Endothelial cell of umbilical vein (primary cell): ENCODE data around the gene SEC11A. TPM values are rescaled to one million over a fixed set of nuclear protein-coding genes. Genes with fewer than 3 reads are reported as not detected.

Experiments
- BruUV-seq: library from RNA; stranded (reverse); fragments of 400-500 nt; replicated peaks from 2 replicates; lab custom pipeline; 2021; lab: Mats Ljungman, UMichigan
- CTCF ChIA-PET: fragments of 300-600, 350-600 bp; sonication (Branson Sonifier 250); formaldehyde crosslinking; loops from one replicate; lab custom pipeline; 2021; ENCODE audit warnings: antibody characterized with exemption, inconsistent platforms; lab: Charles Lee
- POLR2A ChIA-PET: fragments of 300-600, 350-600 bp; sonication (Branson Sonifier 250); formaldehyde crosslinking; loops from one replicate; lab custom pipeline; 2021; ENCODE audit warnings: antibody characterized with exemption, inconsistent platforms; lab: Charles Lee
- DNase-seq: peaks from one replicate; pipeline ENCODE4 v3.0.0-alpha.2; 2011; ENCODE audit warnings: low read depth, low spot score
- FAIRE-seq: peaks from 2 replicates; lab custom pipeline; 2011; peaks lifted over from hg19 to GRCh38; lab: Jason Lieb, UNC
- H2AFZ ChIP-seq: 2 replicates; pipeline ENCODE4 v1.6.0; 2012; ENCODE audit warnings: low read depth, low read length, control low read depth, inconsistent platforms
- H3K27ac ChIP-seq: 2 replicates; pipeline ENCODE4 v1.5.1; 2011; ENCODE audit warnings: low read depth, mild to moderate bottlenecking, control low read depth, low read length, moderate library complexity; ENCODE audit not compliant: insufficient read depth
- H3K27me3 ChIP-seq, 2 experiments: 2 replicates each; pipeline versions ENCODE4 v1.6.0 to v1.6.1; 2011; ENCODE audit warnings: low read length in 2 of 2, mixed read lengths in 1 of 2; ENCODE audit not compliant: control insufficient read depth in 2 of 2, insufficient read depth in 2 of 2
- H3K36me3 ChIP-seq, 2 experiments: 2 replicates in 1 of 2; 3 replicates in 1 of 2; pipeline ENCODE4 v1.5.1; 2011; ENCODE audit warnings: low read length in 2 of 2, mild to moderate bottlenecking in 1 of 2, moderate library complexity in 1 of 2; ENCODE audit not compliant: control insufficient read depth in 2 of 2, insufficient read depth in 2 of 2; ENCODE audit errors: extremely low read depth in 1 of 2
- H3K4me1 ChIP-seq: 3 replicates; pipeline ENCODE4 v1.5.1; 2011; ENCODE audit warnings: mild to moderate bottlenecking, low read length; ENCODE audit not compliant: control insufficient read depth, insufficient read depth; ENCODE audit errors: extremely low read depth
- H3K4me2 ChIP-seq: 2 replicates; pipeline ENCODE4 v1.6.1; 2011; ENCODE audit warnings: low read length, control low read depth, mixed read lengths; ENCODE audit not compliant: insufficient read depth
- H3K4me3 ChIP-seq, 3 experiments: fragments of 200-600 bp in 1 of 3; sonication (generic), shearing (Covaris generic) in 1 of 3; replicated peaks in 1 of 3; 2 replicates each; pipeline ENCODE4 v1.5.1; 2011 to 2016; ENCODE audit warnings: control low read depth in 3 of 3, low read length in 3 of 3, mild to moderate bottlenecking in 2 of 3, inconsistent platforms in 1 of 3, low read depth in 1 of 3, moderate library complexity in 1 of 3; ENCODE audit not compliant: insufficient read depth in 1 of 3
- H3K79me2 ChIP-seq: 2 replicates; pipeline ENCODE4 v1.6.0; 2012; ENCODE audit warnings: low read length, inconsistent platforms; ENCODE audit not compliant: control insufficient read depth, insufficient read depth
- H3K9ac ChIP-seq: replicated peaks from 2 replicates; pipeline ENCODE3; 2011; ENCODE audit warnings: low read length, control low read depth; ENCODE audit not compliant: insufficient read depth; ENCODE audit errors: extremely low read depth
- H3K9me1 ChIP-seq: replicated peaks from 3 replicates; pipeline ENCODE4 v1.6.0; 2011; ENCODE audit warnings: mild to moderate bottlenecking, low read length; ENCODE audit not compliant: control insufficient read depth, insufficient read depth; ENCODE audit errors: extremely low read depth
- H3K9me3 ChIP-seq: replicated peaks from 2 replicates; pipeline ENCODE4 v1.5.1; 2012; ENCODE audit warnings: low read length, inconsistent platforms; ENCODE audit not compliant: control insufficient read depth, insufficient read depth
- H4K20me1 ChIP-seq: replicated peaks from 2 replicates; pipeline ENCODE3; 2011; ENCODE audit warnings: mild to moderate bottlenecking, low read length; ENCODE audit not compliant: control insufficient read depth, insufficient read depth; ENCODE audit errors: extremely low read depth
- EZH2 ChIP-seq: IDR thresholded peaks from 2 replicates; pipeline ENCODE4 v1.6.1; 2012; ENCODE audit warnings: borderline replicate concordance, low read depth, mild to moderate bottlenecking, moderate library complexity, low read length, inconsistent platforms; ENCODE audit not compliant: severe bottlenecking
- FOS ChIP-seq: IDR thresholded peaks from 2 replicates; pipeline ENCODE4 v1.6.1; 2011; ENCODE audit warnings: mild to moderate bottlenecking, low read length, moderate library complexity, borderline replicate concordance; ENCODE audit not compliant: insufficient read depth
- GATA2 ChIP-seq: IDR thresholded peaks from 2 replicates; pipeline ENCODE4 v1.7.0; 2011; ENCODE audit warnings: low read depth, mild to moderate bottlenecking, moderate library complexity, mixed read lengths, low read length; ENCODE audit not compliant: insufficient read length, insufficient read depth
- JUN ChIP-seq: IDR thresholded peaks from 2 replicates; pipeline ENCODE4 v1.6.1; 2011; ENCODE audit warnings: borderline replicate concordance, low read depth; ENCODE audit not compliant: insufficient read length, insufficient read depth
- MAX ChIP-seq: IDR thresholded peaks from 2 replicates; pipeline ENCODE4 v1.6.1; 2011; ENCODE audit not compliant: insufficient read depth, insufficient read length
- MYC ChIP-seq: IDR thresholded peaks from one replicate; pipeline ENCODE4 v1.6.1; 2011; ENCODE audit warnings: mild to moderate bottlenecking, low read depth, low read length
- POLR2AphosphoS5 ChIP-seq: IDR thresholded peaks from 2 replicates; pipeline ENCODE4 v1.6.1; 2012; ENCODE audit warnings: low read depth, mild to moderate bottlenecking, control low read depth, low read length, moderate library complexity; ENCODE audit not compliant: insufficient read depth
- dilution Hi-C: fragments of 300-500 bp; cut with MboI; formaldehyde crosslinking; loops from one replicate; pipeline ENCODE4 v1.15.0; 2019; ENCODE audit warnings: low sequenced_read_pairs; ENCODE audit not compliant: extremely low pct_ligation_motif_present
- intact Hi-C: fragments of 100-400 bp; cut with micrococcal nuclease; formaldehyde crosslinking; loops from one replicate; pipeline ENCODE4 v1.10.0; 2022
- polyA plus RNA-seq, 4 experiments: library from polyadenylated mRNA; depleted of rRNA in 3 of 4; stranded (reverse) in 3 of 4; unstranded in 1 of 4; fragments of >200 nt; gene quantifications; 2 replicates each; pipeline versions ENCODE4 v1.2.1 to v1.2.3, GENCODE V29; 2011 to 2012; ENCODE audit warnings: missing spikeins in 1 of 4
- total RNA-seq: library from RNA; stranded (reverse); gene quantifications from 2 replicates; pipeline ENCODE4 v1.2.3, GENCODE V29; 2021
- TF ChIP-seq, protein P1 (sequence below), 2 donors: IDR thresholded peaks; 1 replicate in 1 of 2; 2 replicates in 1 of 2; pipeline ENCODE4 v1.5.1; 2011; ENCODE audit warnings: low read length in 2 of 2, mild to moderate bottlenecking in 2 of 2, moderate library complexity in 2 of 2, control low read depth in 1 of 2, inconsistent platforms in 1 of 2, low read depth in 1 of 2; ENCODE audit not compliant: insufficient read depth in 1 of 2; ENCODE audit errors: extremely low read depth in 1 of 2

The SEC11A gene
- total and polyA plus RNA-seq, 2 donors (not counting 3 experiments of a cell fraction or from before 2014, with no cell fraction given): 189 to 204 TPM

DNA sequence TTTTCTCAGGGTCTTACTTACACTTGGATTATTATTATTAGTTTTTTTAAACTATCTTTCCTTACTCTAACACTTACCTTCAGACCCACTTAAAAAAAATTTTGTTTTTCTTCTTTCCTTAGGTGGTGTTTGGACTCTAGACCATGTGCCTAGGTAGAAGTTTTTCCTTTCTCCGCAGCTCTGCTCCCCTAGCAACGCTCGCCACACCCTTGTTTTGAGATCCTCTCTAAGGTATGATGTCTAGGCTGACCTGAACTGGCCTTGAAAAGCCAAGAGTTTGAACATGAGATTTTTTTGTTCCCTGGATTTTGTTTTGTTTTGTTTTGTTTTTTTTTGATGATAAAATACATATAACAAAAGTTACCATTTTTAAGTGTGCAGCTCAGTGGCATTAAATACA is 48.6 kb upstream of the SEC11A start:
- TF ChIP-seq POLR2AphosphoS5: no peak
- TF ChIP-seq MYC: no peak
- no peak for TF ChIP-seq MAX
- TF ChIP-seq FOS: no peak
- no peak for TF ChIP-seq GATA2
- TF ChIP-seq, protein P1, sequence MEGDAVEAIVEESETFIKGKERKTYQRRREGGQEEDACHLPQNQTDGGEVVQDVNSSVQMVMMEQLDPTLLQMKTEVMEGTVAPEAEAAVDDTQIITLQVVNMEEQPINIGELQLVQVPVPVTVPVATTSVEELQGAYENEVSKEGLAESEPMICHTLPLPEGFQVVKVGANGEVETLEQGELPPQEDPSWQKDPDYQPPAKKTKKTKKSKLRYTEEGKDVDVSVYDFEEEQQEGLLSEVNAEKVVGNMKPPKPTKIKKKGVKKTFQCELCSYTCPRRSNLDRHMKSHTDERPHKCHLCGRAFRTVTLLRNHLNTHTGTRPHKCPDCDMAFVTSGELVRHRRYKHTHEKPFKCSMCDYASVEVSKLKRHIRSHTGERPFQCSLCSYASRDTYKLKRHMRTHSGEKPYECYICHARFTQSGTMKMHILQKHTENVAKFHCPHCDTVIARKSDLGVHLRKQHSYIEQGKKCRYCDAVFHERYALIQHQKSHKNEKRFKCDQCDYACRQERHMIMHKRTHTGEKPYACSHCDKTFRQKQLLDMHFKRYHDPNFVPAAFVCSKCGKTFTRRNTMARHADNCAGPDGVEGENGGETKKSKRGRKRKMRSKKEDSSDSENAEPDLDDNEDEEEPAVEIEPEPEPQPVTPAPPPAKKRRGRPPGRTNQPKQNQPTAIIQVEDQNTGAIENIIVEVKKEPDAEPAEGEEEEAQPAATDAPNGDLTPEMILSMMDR (IDR thresholded peaks at IDR 0.05; ENCODE audit: extremely low read depth in 1 of 2, insufficient read depth in 1 of 2, low read depth in 1 of 2, low read length in 2 of 2): no peak
- TF ChIP-seq JUN: no peak
- TF ChIP-seq EZH2: no peak
- dilution Hi-C loops: no loop called here
- Histone ChIP-seq H3K4me1 (peaks cover 22% of the 10 kb centered on the region), H3K27ac (peak overlapping the region; percentile 58), H3K4me2 (no peak overlapping the region), H3K4me3 (no peak overlapping the region), H3K9me3 (no peaks in the 10 kb centered on the region), H3K27me3 (no peaks in the 10 kb centered on the region), H3K36me3 (peaks cover 0 to 4% of the 10 kb centered on the region in 2 experiments), H3K9me1 (no peaks in the 10 kb centered on the region), H4K20me1 (peaks cover 10% of the 10 kb centered on the region), H2AFZ (no peak overlapping the region), H3K79me2 (peaks cover 70% of the 10 kb centered on the region), H3K9ac (no peak overlapping the region)
- POLR2A ChIA-PET: interaction anchor here (0.6 kb wide), 1 partner anchor 275 kb away, joined by 4 read pairs; no protein-coding TSS in a partner anchor
- no TSS peak for BruUV-seq
- intact Hi-C loops: loop anchor here (2.0 kb wide), 1 partner anchor 16 kb away; the partner anchor contains the start of gene ZNF592
- CTCF ChIA-PET: interaction anchor here (1.1 to 1.2 kb wide), 2 partner anchors 10 to 15 kb away, joined by 3 to 4 read pairs; no protein-coding TSS in a partner anchor
- peak; percentile 24 for FAIRE-seq
- DNase-seq: no peak
